HFFc6 (cell line): Measurements from ENCODE around the gene PRAMEF13. TPM values are rescaled to one million over a fixed set of nuclear protein-coding genes. Genes with fewer than 3 reads are reported as not detected.

Experiments
- total RNA-seq, 6 experiments: library from RNA; stranded (reverse); fragmentation: NEBNext Ultra II Directional; extraction: Animal tissue kit (Norgen Biotek cat#: 25700); gene quantifications; 2 replicates in 1 of 6; 3 replicates in 5 of 6; pipeline ENCODE4 v1.2.3, GENCODE V29; 2021

The PRAMEF13 gene
- total RNA-seq, 6 experiments from 2014 or later: not detected

Other genes starting within 250 kb of the PRAMEF13 start
- gene PRAMEF27, start 144.8 kb downstream of the PRAMEF13 start, total RNA-seq: not detected
- not detected for gene HNRNPCL3, start 140.6 kb downstream of the PRAMEF13 start, total RNA-seq
- not detected for gene PRAMEF25, start 130.6 kb downstream of the PRAMEF13 start, total RNA-seq
- not detected for gene HNRNPCL2, start 84.6 kb downstream of the PRAMEF13 start, total RNA-seq
- not detected for gene PRAMEF26, start 45.4 kb downstream of the PRAMEF13 start, total RNA-seq
- not detected for gene HNRNPCL4, start 35.8 kb downstream of the PRAMEF13 start, total RNA-seq
- gene PRAMEF9, start 29.6 kb downstream of the PRAMEF13 start, total RNA-seq: not detected
- not detected for gene PRAMEF18, start 24.7 kb upstream of the PRAMEF13 start, total RNA-seq
- gene PRAMEF5, start 52.8 kb upstream of the PRAMEF13 start, total RNA-seq: not detected
- gene PRAMEF8, start 83.7 kb upstream of the PRAMEF13 start, total RNA-seq: not detected
- not detected for gene PRAMEF33, start 102.1 kb upstream of the PRAMEF13 start, total RNA-seq
- not detected for gene PRAMEF15, start 114.2 kb upstream of the PRAMEF13 start, total RNA-seq
- not detected for gene PRAMEF14, start 145.7 kb upstream of the PRAMEF13 start, total RNA-seq
- gene PRAMEF19, start 170.5 kb upstream of the PRAMEF13 start, total RNA-seq: not detected
- gene PRAMEF17, start 188.2 kb upstream of the PRAMEF13 start, total RNA-seq: not detected
- gene PRAMEF20, start 209.0 kb upstream of the PRAMEF13 start, total RNA-seq: not detected